Measurements from ENCODE around the gene CAVIN2. TPM values are rescaled to one million over a fixed set of nuclear protein-coding genes. Genes with fewer than 3 reads are reported as not detected.

Gene CAVIN2
- total RNA-seq, 2 experiments from 2014 or later: not detected

DNA sequence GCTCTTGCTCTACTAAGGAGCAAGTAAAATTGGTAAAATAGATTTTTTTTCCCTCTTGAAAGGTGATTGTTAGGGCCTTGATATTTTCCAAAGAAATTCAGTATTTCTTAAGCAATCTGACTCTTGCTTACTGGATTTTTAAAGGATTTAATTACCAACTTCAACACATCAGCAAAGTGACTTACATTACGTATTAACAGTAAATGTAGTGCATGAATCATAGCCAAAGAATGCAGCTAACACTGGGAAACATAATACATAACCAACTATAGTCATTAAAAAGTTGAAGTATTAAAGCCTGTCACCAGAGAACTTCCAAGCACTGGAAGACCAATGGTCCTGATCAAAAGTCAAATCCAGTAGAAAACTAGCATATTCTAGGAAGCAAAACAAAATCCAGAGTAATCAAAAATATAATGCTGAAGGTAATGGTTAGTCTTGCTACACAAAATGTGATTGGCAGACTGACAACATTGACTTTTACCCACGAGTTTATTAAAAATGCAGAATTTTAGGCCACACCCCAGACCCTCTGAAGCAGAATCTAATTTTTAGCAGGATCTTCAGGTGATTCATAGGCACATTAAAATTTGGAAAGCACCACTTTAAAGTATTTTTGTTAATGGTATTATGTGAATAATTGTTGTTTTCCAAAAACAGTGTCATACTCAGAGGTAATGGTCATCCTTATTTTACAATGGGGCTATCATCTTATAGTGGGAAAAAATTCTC lies 31.8 kb upstream of the CAVIN2 start:
- no peak for ATAC-seq
- H3K27ac Mint-ChIP-seq: no peak overlapping the region
- POLR2A ChIA-PET: no interaction called here
- peaks cover 8% of the 10 kb centered on the region for H3K27me3 Mint-ChIP-seq (ENCODE audit: low read depth)
- DNase-seq: no peak
- no peaks in the 10 kb centered on the region for H3K9me3 Mint-ChIP-seq (ENCODE audit: insufficient read depth)
- no peaks in the 10 kb centered on the region for H3K4me1 Mint-ChIP-seq (ENCODE audit: low read depth)
- no peaks in the 10 kb centered on the region for H3K36me3 Mint-ChIP-seq (ENCODE audit: low read depth)
- CTCF ChIA-PET: interaction anchor here (0.6 kb wide), 1 partner anchor 284 kb away, joined by 3 read pairs; no protein-coding TSS in a partner anchor
- H3K4me3 Mint-ChIP-seq: no peak overlapping the region

- CTCF ChIA-PET: no interaction called here
- ATAC-seq (no peak), DNase-seq (no peak)
- peaks cover 8% of the 10 kb centered on the region for H3K27me3 Mint-ChIP-seq (ENCODE audit: low read depth)
- no peak overlapping the region for H3K27ac Mint-ChIP-seq
- H3K4me1 Mint-ChIP-seq (ENCODE audit: low read depth): no peaks in the 10 kb centered on the region
- H3K4me3 Mint-ChIP-seq: no peak overlapping the region
- H3K36me3 Mint-ChIP-seq (ENCODE audit: low read depth): no peaks in the 10 kb centered on the region
- H3K9me3 Mint-ChIP-seq (ENCODE audit: insufficient read depth): no peaks in the 10 kb centered on the region
- POLR2A ChIA-PET: no interaction called here
These were observed 31.0 kb upstream of the CAVIN2 start for GRCh38 chr2:191877875-191878274.

GRCh38 chr2:191875859-191876258 lies 29.0 kb upstream of the CAVIN2 start:
- DNase-seq: no peak
- H3K27ac Mint-ChIP-seq: no peak overlapping the region
- H3K4me3 Mint-ChIP-seq: no peak overlapping the region
- POLR2A ChIA-PET: no interaction called here
- H3K27me3 Mint-ChIP-seq (ENCODE audit: low read depth): peaks cover 10% of the 10 kb centered on the region
- no peak for ATAC-seq
- no peaks in the 10 kb centered on the region for H3K4me1 Mint-ChIP-seq (ENCODE audit: low read depth)
- no peaks in the 10 kb centered on the region for H3K9me3 Mint-ChIP-seq (ENCODE audit: insufficient read depth)
- CTCF ChIA-PET: no interaction called here
- no peaks in the 10 kb centered on the region for H3K36me3 Mint-ChIP-seq (ENCODE audit: low read depth)

- Mint-ChIP-seq H3K4me1 (ENCODE audit: low read depth) (no peaks in the 10 kb centered on the region), H3K27ac (no peak overlapping the region), H3K36me3 (ENCODE audit: low read depth) (no peaks in the 10 kb centered on the region), H3K9me3 (ENCODE audit: insufficient read depth) (no peaks in the 10 kb centered on the region), H3K27me3 (ENCODE audit: low read depth) (peaks cover 11% of the 10 kb centered on the region), H3K4me3 (no peak overlapping the region)
- POLR2A ChIA-PET: no interaction called here
- CTCF ChIA-PET: interaction anchor here (1.1 to 1.2 kb wide), 2 partner anchors 10 to 292 kb away, joined by 3 to 5 read pairs; no protein-coding TSS in a partner anchor
- ATAC-seq (no peak), DNase-seq (no peak)
These were observed 23.9 kb upstream of the CAVIN2 start for GRCh38 chr2:191870744-191871143.

DNA sequence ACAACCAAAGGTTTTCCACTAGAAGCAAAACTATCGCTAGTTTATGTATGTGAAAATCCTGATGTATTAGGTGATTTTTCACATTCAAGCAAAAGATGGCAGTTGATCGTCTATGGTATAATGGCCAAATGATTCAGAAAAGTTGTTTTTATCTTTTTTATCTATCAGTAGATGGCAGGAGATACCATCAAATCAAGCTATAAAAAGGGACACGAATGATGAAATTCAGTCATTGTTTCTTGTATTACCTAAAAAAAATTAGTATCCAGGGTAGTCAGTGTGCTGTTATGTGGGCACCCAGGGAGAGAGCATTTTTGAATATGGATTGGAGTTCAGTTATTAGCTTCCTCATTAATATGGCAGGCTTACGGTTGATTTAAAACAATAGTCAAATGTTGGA lies 22.9 kb upstream of the CAVIN2 start:
- peaks cover 11% of the 10 kb centered on the region for H3K27me3 Mint-ChIP-seq (ENCODE audit: low read depth)
- no peak for DNase-seq
- H3K4me3 Mint-ChIP-seq: no peak overlapping the region
- CTCF ChIA-PET: no interaction called here
- no peaks in the 10 kb centered on the region for H3K4me1 Mint-ChIP-seq (ENCODE audit: low read depth)
- ATAC-seq: no peak
- no peaks in the 10 kb centered on the region for H3K36me3 Mint-ChIP-seq (ENCODE audit: low read depth)
- H3K27ac Mint-ChIP-seq: no peak overlapping the region
- POLR2A ChIA-PET: no interaction called here
- H3K9me3 Mint-ChIP-seq (ENCODE audit: insufficient read depth): no peaks in the 10 kb centered on the region

DNA sequence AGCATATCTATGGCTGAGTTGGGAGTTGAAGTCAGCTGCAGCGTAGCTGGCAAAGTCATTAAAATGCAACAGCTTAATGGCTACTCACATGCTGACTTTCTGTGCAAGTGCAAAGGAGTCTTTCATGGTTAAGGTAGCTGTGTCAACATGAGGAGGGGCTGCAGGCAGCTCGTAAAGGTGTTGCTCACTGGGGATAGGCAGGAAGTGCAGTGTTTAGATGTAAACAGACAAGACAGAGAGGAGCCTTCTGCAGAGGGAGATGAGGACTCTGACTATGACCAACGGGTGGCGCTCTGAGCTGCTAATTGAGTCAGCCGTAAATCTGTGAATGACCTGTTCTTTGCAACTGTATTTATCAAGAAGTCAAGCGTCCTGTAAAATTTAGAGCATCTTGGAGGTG lies 22.3 kb upstream of the CAVIN2 start:
- Mint-ChIP-seq H3K27me3 (ENCODE audit: low read depth) (peaks cover 12% of the 10 kb centered on the region), H3K9me3 (ENCODE audit: insufficient read depth) (no peaks in the 10 kb centered on the region), H3K36me3 (ENCODE audit: low read depth) (no peaks in the 10 kb centered on the region), H3K27ac (no peak overlapping the region), H3K4me3 (no peak overlapping the region), H3K4me1 (ENCODE audit: low read depth) (no peaks in the 10 kb centered on the region)
- ChIA-PET CTCF (no interaction called here), POLR2A (no interaction called here)
- no peak for ATAC-seq
- DNase-seq: no peak

GRCh38 chr2:191867507-191867847 lies 20.6 kb upstream of the CAVIN2 start:
- no peaks in the 10 kb centered on the region for H3K4me1 Mint-ChIP-seq (ENCODE audit: low read depth)
- ChIA-PET POLR2A (no interaction called here), CTCF (no interaction called here)
- no peak for ATAC-seq
- peaks cover 12% of the 10 kb centered on the region for H3K27me3 Mint-ChIP-seq (ENCODE audit: low read depth)
- DNase-seq: no peak
- no peak overlapping the region for H3K4me3 Mint-ChIP-seq
- H3K9me3 Mint-ChIP-seq (ENCODE audit: insufficient read depth): no peaks in the 10 kb centered on the region
- H3K36me3 Mint-ChIP-seq (ENCODE audit: low read depth): no peaks in the 10 kb centered on the region
- H3K27ac Mint-ChIP-seq: no peak overlapping the region

GRCh38 chr2:191866675-191867506 lies 20.0 kb upstream of the CAVIN2 start:
- POLR2A ChIA-PET: no interaction called here
- ATAC-seq (no peak), DNase-seq (no peak)
- Mint-ChIP-seq H3K4me1 (ENCODE audit: low read depth) (no peaks in the 10 kb centered on the region), H3K9me3 (ENCODE audit: insufficient read depth) (no peaks in the 10 kb centered on the region), H3K4me3 (no peak overlapping the region), H3K36me3 (ENCODE audit: low read depth) (no peaks in the 10 kb centered on the region), H3K27ac (no peak overlapping the region), H3K27me3 (ENCODE audit: low read depth) (peaks cover 9% of the 10 kb centered on the region)
- CTCF ChIA-PET: no interaction called here

DNA sequence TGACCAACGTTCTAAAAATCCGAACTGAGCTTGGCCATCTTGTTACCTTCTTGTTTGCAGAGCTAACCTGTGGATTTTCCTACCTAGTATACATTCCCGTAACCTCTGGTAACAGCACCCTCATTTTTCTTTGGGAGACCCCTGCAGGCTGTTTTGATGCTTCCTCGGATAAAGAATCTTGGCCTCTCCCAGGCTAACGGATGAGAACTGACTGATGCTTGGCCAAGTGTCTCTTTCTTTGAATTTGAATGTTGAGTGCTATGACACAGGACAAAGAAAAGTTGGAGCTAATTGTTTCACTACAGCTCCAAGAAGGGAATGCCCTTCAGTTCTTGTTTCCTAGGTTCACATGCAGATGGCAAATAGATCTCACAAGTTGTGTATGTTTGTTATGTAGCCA lies 19.3 kb upstream of the CAVIN2 start:
- Mint-ChIP-seq H3K4me3 (no peak overlapping the region), H3K36me3 (ENCODE audit: low read depth) (no peaks in the 10 kb centered on the region), H3K27me3 (ENCODE audit: low read depth) (peaks cover 12% of the 10 kb centered on the region), H3K4me1 (ENCODE audit: low read depth) (no peaks in the 10 kb centered on the region), H3K9me3 (ENCODE audit: insufficient read depth) (no peaks in the 10 kb centered on the region), H3K27ac (no peak overlapping the region)
- ATAC-seq (no peak), DNase-seq (no peak)
- CTCF ChIA-PET: no interaction called here
- POLR2A ChIA-PET: no interaction called here

DNA sequence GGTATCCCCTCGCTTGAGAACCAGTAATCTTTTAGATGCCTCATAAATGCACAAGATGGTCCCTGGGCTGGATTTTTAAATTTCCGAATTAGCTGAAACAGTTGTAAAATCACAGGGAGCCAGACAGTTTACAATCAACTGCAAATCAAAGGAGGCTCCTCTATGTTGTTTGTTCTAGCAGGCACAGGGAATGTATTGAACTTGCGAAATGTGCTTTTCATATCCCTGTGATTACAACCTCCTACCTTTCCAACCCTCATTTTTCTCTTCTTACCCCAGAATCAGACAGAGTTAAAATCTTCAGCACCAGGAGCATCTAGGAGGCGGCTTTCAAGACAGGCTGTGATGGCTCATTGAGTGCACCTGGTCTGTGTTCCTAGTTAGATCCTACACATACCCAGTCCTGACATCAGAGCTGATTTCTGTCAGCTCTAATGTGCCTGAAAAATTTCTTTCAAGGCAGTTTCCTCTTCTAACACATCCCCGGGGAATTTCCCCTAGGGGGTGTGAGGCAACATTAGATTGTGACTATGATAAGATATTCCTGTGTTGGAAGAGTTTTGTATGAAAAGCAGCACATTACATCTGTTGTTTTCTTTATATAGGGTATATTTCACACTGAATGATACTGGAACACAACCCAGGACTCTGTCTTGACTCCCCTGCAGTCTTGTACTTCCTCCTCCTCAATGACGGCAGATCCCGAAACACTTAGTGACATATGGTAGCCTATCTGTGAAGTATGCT lies 17.9 kb upstream of the CAVIN2 start:
- Mint-ChIP-seq H3K36me3 (ENCODE audit: low read depth) (no peaks in the 10 kb centered on the region), H3K9me3 (ENCODE audit: insufficient read depth) (no peaks in the 10 kb centered on the region), H3K4me3 (no peak overlapping the region), H3K4me1 (ENCODE audit: low read depth) (no peaks in the 10 kb centered on the region), H3K27ac (no peak overlapping the region), H3K27me3 (ENCODE audit: low read depth) (peaks cover 11% of the 10 kb centered on the region)
- POLR2A ChIA-PET: no interaction called here
- no peak for DNase-seq
- CTCF ChIA-PET: no interaction called here
- ATAC-seq: no peak

- POLR2A ChIA-PET: no interaction called here
- Mint-ChIP-seq H3K27ac (no peak overlapping the region), H3K4me1 (ENCODE audit: low read depth) (no peaks in the 10 kb centered on the region), H3K4me3 (no peak overlapping the region), H3K9me3 (ENCODE audit: insufficient read depth) (no peaks in the 10 kb centered on the region), H3K36me3 (ENCODE audit: low read depth) (no peaks in the 10 kb centered on the region), H3K27me3 (ENCODE audit: low read depth) (peaks cover 10% of the 10 kb centered on the region)
- ATAC-seq (no peak), DNase-seq (no peak)
- CTCF ChIA-PET: interaction anchor here (1.0 kb wide), 1 partner anchor 299 kb away, joined by 5 read pairs; no protein-coding TSS in a partner anchor
These were observed 17.1 kb upstream of the CAVIN2 start for GRCh38 chr2:191863988-191864387.

DNA sequence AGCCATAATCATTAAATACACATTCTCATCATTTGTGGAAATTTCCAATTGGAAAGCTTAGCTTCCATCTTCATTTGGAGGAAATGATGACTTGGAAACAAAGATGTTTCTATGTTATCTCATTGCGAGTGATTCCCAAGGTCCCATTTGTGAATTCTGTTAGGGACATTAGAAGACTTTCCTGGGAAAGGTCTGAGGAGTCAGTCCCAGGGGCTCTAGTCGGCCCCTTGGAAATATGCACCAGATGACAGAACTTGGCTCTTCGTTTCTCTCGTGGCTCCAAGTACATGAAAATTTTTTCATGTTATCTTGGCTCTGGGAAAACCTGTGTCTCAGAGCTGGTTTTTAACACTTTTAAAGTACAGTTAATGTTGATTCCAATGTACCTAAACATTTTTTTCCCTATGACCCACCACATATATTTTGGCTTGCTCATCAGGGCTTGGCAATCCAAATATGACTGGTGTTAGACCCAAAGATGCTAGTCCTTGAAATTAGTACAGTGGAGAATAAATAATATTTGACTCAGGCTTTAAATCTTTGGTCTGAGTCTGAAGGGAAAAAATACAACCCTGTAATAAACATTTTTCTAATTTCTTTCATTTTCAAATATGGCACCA lies 15.4 kb upstream of the CAVIN2 start:
- no peaks in the 10 kb centered on the region for H3K4me1 Mint-ChIP-seq (ENCODE audit: low read depth)
- H3K36me3 Mint-ChIP-seq (ENCODE audit: low read depth): no peaks in the 10 kb centered on the region
- H3K9me3 Mint-ChIP-seq (ENCODE audit: insufficient read depth): no peaks in the 10 kb centered on the region
- H3K27me3 Mint-ChIP-seq (ENCODE audit: low read depth): peaks cover 13% of the 10 kb centered on the region
- ChIA-PET POLR2A (no interaction called here), CTCF (interaction anchor here (1.2 kb wide), 1 partner anchor 50 kb away, joined by 3 read pairs; no protein-coding TSS in a partner anchor)
- no peak for ATAC-seq
- H3K27ac Mint-ChIP-seq: no peak overlapping the region
- DNase-seq: no peak
- H3K4me3 Mint-ChIP-seq: no peak overlapping the region

Data from activated CD8-positive, alpha-beta T cell treated with anti-CD3 and anti-CD28 coated beads, Interleukin-2, amount 10 ng/mL, durations not matched to agents 7 days and 5 days (primary cell).